Common myeloid progenitor, CD34-positive (primary cell): ENCODE measurements around the gene C9orf57.
A peak's percentile ranks its signal among the peaks of the same experiment; 100 is the strongest.

Experiments
- CTCF ChIA-PET: fragments of 350-600 bp; sonication (Branson Sonifier 250); formaldehyde crosslinking; loops from one replicate; lab custom pipeline; 2021; ENCODE audit warnings: antibody characterized with exemption; lab: Charles Lee
- POLR2A ChIA-PET: fragments of 350-600 bp; sonication (Branson Sonifier 250); formaldehyde crosslinking; loops from one replicate; lab custom pipeline; 2021; ENCODE audit warnings: antibody characterized with exemption; lab: Charles Lee
- DNase-seq, 3 donors: peaks; one replicate each; pipeline versions ENCODE4 v3.0.0 to v3.0.0-alpha.2; 2013
- H3K27ac ChIP-seq, 2 experiments: 1 replicate in 1 of 2; 2 replicates in 1 of 2; pipeline ENCODE4 v1.7.0; 2013; ENCODE audit warnings: inconsistent platforms in 2 of 2, low read length in 2 of 2, mild to moderate bottlenecking in 2 of 2, low read depth in 1 of 2, moderate library complexity in 1 of 2; ENCODE audit not compliant: severe bottlenecking in 2 of 2, insufficient read depth in 1 of 2, poor library complexity in 1 of 2
- H3K27me3 ChIP-seq, 5 experiments: replicated peaks in 2 of 5; 1 replicate in 3 of 5; 2 replicates in 2 of 5; pipeline versions ENCODE4 v1.6.1 to v1.7.0; 2013; ENCODE audit warnings: low read length in 4 of 5, mild to moderate bottlenecking in 2 of 5, moderate library complexity in 2 of 5, inconsistent platforms in 1 of 5; ENCODE audit not compliant: insufficient read depth in 5 of 5, control insufficient read depth in 4 of 5
- H3K36me3 ChIP-seq, 4 experiments: 1 replicate in 2 of 4; 2 replicates in 2 of 4; pipeline versions ENCODE4 v1.6.1 to v1.7.0; 2013; ENCODE audit warnings: low read length in 3 of 4, control low read depth in 1 of 4, mild to moderate bottlenecking in 1 of 4; ENCODE audit not compliant: control insufficient read depth in 4 of 4, insufficient read depth in 4 of 4
- H3K4me1 ChIP-seq, 4 experiments: 1 replicate in 3 of 4; 2 replicates in 1 of 4; pipeline versions ENCODE4 v1.6.1 to v1.7.1; 2013; ENCODE audit warnings: low read length in 3 of 4, mild to moderate bottlenecking in 3 of 4, control low read depth in 1 of 4, inconsistent platforms in 1 of 4, moderate library complexity in 1 of 4; ENCODE audit not compliant: control insufficient read depth in 4 of 4, insufficient read depth in 4 of 4; ENCODE audit errors: control extremely low read depth in 1 of 4
- H3K4me3 ChIP-seq, 7 experiments: 1 replicate in 4 of 7; 2 replicates in 3 of 7; pipeline versions ENCODE4 v1.5.1 to v1.7.0; 2013; ENCODE audit warnings: mild to moderate bottlenecking in 7 of 7, low read length in 6 of 7, moderate library complexity in 6 of 7, inconsistent platforms in 2 of 7, low read depth in 2 of 7, control low read depth in 1 of 7; ENCODE audit not compliant: insufficient read depth in 4 of 7, control insufficient read depth in 1 of 7; ENCODE audit errors: extremely low read depth in 1 of 7
- H3K9me3 ChIP-seq, 5 experiments: 1 replicate in 4 of 5; 2 replicates in 1 of 5; pipeline versions ENCODE4 v1.6.1 to v1.7.1; 2013; ENCODE audit warnings: low read length in 4 of 5, mild to moderate bottlenecking in 2 of 5, inconsistent platforms in 1 of 5, low read depth in 1 of 5, moderate library complexity in 1 of 5; ENCODE audit not compliant: control insufficient read depth in 4 of 5, insufficient read depth in 2 of 5; ENCODE audit errors: control extremely low read depth in 1 of 5
- WGBS: methylation state at CpG from one replicate; pipeline ENCODE4 v1.1.5; 2013; ENCODE audit not compliant: insufficient coverage; 5-methylcytosine and 5-hydroxymethylcytosine counted together

C9orf57 gene

GRCh38 chr9:72041775-72042194 is 18.6 kb downstream of the C9orf57 start:
- H3K27me3 ChIP-seq, result no peaks in the 10 kb centered on the region
- 0% methylated on average over 3 of the region's 7 CpGs for WGBS
- no peaks in the 10 kb centered on the region for H3K36me3 ChIP-seq
- H3K4me1 ChIP-seq, result peaks cover 0 to 8% (median 3%) of the 10 kb centered on the region in 4 experiments
- no peaks in the 10 kb centered on the region for H3K9me3 ChIP-seq
- peak overlapping the region in 1 of 7 experiments; percentile 42 for H3K4me3 ChIP-seq
- CTCF ChIA-PET, result interaction anchor here (0.6 to 9.3 kb wide), 3 partner anchors 15 to 231 kb away, joined by 3 to 114 read pairs (median 4); no protein-coding TSS in a partner anchor
- peak; percentile 52 to 83 (median 80) for DNase-seq
- H3K27ac ChIP-seq, result no peak overlapping the region
- POLR2A ChIA-PET, result no interaction called here

GRCh38 chr9:72041369-72041768 is 19.0 kb downstream of the C9orf57 start:
- Histone ChIP-seq H3K4me3 (peak overlapping the region in 1 of 7 experiments; percentile 42), H3K27me3 (no peaks in the 10 kb centered on the region), H3K9me3 (no peaks in the 10 kb centered on the region), H3K27ac (no peak overlapping the region), H3K4me1 (peaks cover 0 to 8% (median 3%) of the 10 kb centered on the region in 4 experiments), H3K36me3 (no peaks in the 10 kb centered on the region)
- no peak for DNase-seq
- CTCF ChIA-PET, result interaction anchor here (0.6 to 9.3 kb wide), 4 partner anchors 16 to 781 kb away, joined by 3 to 114 read pairs (median 24); no protein-coding TSS in a partner anchor
- POLR2A ChIA-PET, result no interaction called here
- 75% methylated on average over 2 of the region's 3 CpGs for WGBS

DNA sequence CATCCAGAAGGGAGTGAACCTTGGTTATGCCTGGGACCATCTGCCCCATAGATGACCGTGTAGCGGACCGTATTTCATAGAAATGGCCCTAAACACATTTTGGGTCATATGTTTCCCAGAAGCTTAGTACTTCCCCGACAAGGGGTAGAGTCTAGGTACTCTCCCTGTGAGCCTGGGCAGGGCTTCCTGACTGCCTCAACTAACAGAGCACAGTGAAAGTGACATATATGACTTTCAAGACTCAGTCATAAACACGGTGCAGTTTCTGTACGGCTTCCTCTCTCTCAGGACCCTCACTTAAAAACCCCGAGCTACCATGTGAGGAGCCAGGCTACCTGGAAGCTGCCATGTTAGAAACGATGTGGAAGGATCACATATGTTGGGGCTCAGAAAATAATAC is 20.9 kb downstream of the C9orf57 start:
- 91% methylated on average over 7 of the region's 8 CpGs for WGBS
- Histone ChIP-seq H3K4me1 (peaks cover 0 to 8% (median 3%) of the 10 kb centered on the region in 4 experiments), H3K27me3 (no peaks in the 10 kb centered on the region), H3K36me3 (no peaks in the 10 kb centered on the region), H3K9me3 (no peaks in the 10 kb centered on the region), H3K4me3 (no peak overlapping the region), H3K27ac (no peak overlapping the region)
- POLR2A ChIA-PET, result no interaction called here
- DNase-seq, result no peak
- CTCF ChIA-PET, result interaction anchor here (0.6 to 9.3 kb wide), 22 partner anchors 8 to 786 kb away, joined by 3 to 114 read pairs (median 4); no protein-coding TSS in a partner anchor

DNA sequence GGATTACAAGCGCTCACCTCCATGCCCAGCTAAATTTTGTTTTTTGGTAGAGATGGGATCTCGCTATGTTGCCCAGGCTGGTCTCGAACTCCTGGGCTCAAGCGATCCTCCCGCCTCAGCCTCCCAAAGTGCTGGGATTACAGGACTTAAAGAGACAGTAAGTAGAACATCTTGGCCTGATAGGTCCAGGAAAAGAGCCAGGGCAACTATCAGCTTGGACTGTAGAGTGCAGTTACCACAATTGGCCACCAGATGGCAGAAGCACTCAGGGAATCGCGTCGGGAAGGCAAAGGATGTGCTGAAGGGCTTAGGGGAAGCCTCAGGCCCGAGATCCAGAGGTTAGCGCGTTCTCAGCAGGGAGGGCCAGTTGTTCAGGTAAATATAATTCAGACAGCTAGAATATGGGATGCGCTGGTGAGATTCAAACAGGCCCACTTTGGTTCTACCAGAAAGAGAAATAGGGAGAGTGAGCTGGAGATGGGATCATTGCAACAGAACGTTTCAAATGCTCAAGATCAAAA is 21.5 kb downstream of the C9orf57 start:
- CTCF ChIA-PET, result interaction anchor here (0.6 to 9.3 kb wide), 24 partner anchors 8 to 786 kb away, joined by 3 to 114 read pairs (median 4); no protein-coding TSS in a partner anchor
- Histone ChIP-seq H3K9me3 (no peaks in the 10 kb centered on the region), H3K27me3 (no peaks in the 10 kb centered on the region), H3K4me1 (peaks cover 0 to 8% (median 3%) of the 10 kb centered on the region in 4 experiments), H3K36me3 (no peaks in the 10 kb centered on the region), H3K27ac (no peak overlapping the region), H3K4me3 (no peak overlapping the region)
- WGBS, result 13% methylated on average over 12 of the region's 13 CpGs
- POLR2A ChIA-PET, result no interaction called here
- DNase-seq, result peak; percentile 57 to 76 (median 62)

GRCh38 chr9:72038408-72038807 is 22.0 kb downstream of the C9orf57 start:
- ChIA-PET POLR2A (no interaction called here), CTCF (interaction anchor here (0.6 to 9.3 kb wide), 15 partner anchors 8 to 784 kb away, joined by 3 to 114 read pairs (median 4); no protein-coding TSS in a partner anchor)
- Histone ChIP-seq H3K27ac (no peak overlapping the region), H3K9me3 (no peaks in the 10 kb centered on the region), H3K27me3 (no peaks in the 10 kb centered on the region), H3K4me3 (no peak overlapping the region), H3K4me1 (peaks cover 0 to 8% (median 3%) of the 10 kb centered on the region in 4 experiments), H3K36me3 (no peaks in the 10 kb centered on the region)
- DNase-seq, result no peak
- WGBS, result no CpG with 5 or more reads among the region's 4 CpGs

DNA sequence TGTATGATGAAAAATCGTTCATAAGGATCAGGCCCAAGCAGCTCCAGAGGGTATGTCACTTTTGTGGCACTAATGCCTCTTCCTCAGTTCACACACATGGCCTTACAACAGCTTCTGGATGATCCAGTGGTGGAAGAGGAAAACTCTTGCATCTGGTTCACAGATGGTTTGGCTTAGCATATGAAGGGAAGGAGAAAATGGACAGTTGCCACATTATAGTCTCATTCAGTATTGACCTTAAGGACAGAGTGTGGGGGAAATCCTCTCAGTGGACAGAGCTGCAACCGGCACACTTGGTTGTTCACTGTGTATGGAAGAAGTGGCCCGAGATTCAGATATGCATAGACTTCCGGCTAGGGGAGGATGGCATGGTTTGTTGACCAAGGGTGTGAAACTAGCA is 22.8 kb downstream of the C9orf57 start:
- H3K27ac ChIP-seq, result no peak overlapping the region
- 85% methylated on average over 3 of the region's 4 CpGs for WGBS
- no peak overlapping the region for H3K4me3 ChIP-seq
- no peaks in the 10 kb centered on the region for H3K27me3 ChIP-seq
- CTCF ChIA-PET, result interaction anchor here (4.3 to 9.3 kb wide), 3 partner anchors 12 to 785 kb away, joined by 16 to 114 read pairs (median 33); no protein-coding TSS in a partner anchor
- POLR2A ChIA-PET, result no interaction called here
- H3K36me3 ChIP-seq, result no peaks in the 10 kb centered on the region
- H3K9me3 ChIP-seq, result no peaks in the 10 kb centered on the region
- H3K4me1 ChIP-seq, result peaks cover 0 to 8% (median 3%) of the 10 kb centered on the region in 4 experiments
- no peak for DNase-seq

- peaks cover 0 to 3% (median 0%) of the 10 kb centered on the region in 5 experiments for H3K9me3 ChIP-seq
- POLR2A ChIA-PET, result no interaction called here
- H3K27me3 ChIP-seq, result no peaks in the 10 kb centered on the region
- H3K36me3 ChIP-seq, result no peaks in the 10 kb centered on the region
- no peak overlapping the region for H3K27ac ChIP-seq
- DNase-seq, result no peak
- H3K4me3 ChIP-seq, result no peak overlapping the region
- WGBS, result no CpG with 5 or more reads among the region's 2 CpGs
- H3K4me1 ChIP-seq, result no peaks in the 10 kb centered on the region
- CTCF ChIA-PET, result interaction anchor here (1.3 to 3.2 kb wide), 2 partner anchors 8 to 224 kb away, joined by 5 to 13 read pairs; no protein-coding TSS in a partner anchor
Measured at GRCh38 chr9:72030767-72031166, 29.6 kb downstream of the C9orf57 start.
